Heart right ventricle (tissue), 16 donors: ENCODE measurements around the gene TUBA3C. TPM values are rescaled to one million over a fixed set of nuclear protein-coding genes. Genes with fewer than 3 reads are reported as not detected.

Experiments used
- ATAC-seq, 8 donors: fragments of 200-7000 bp; cut with Tn5 transposase; one replicate each; pipeline ENCODE4 v1.9.1; 2020; ENCODE audit warnings: mild to moderate bottlenecking in 8 of 8, moderate library complexity in 8 of 8, moderate number of reproducible peaks in 1 of 8
- DNase-seq, 2 donors: peaks; one replicate each; pipeline ENCODE4 v3.0.0-alpha.2; 2020
- H3K27ac ChIP-seq, 10 donors: fragments of 200-600 bp; sonication (generic) in 2 of 10; one replicate each; pipeline versions ENCODE4 v1.5.0 to v1.8.0; 2020 to 2022; ENCODE audit warnings: mild to moderate bottlenecking in 3 of 10
- H3K27me3 ChIP-seq, 7 donors: fragments of 200-600 bp; one replicate each; pipeline ENCODE4 v1.8.0; 2021 to 2022; ENCODE audit warnings: mild to moderate bottlenecking in 2 of 7
- H3K36me3 ChIP-seq, 9 donors: fragments of 200-600 bp; sonication (generic) in 1 of 9; one replicate each; pipeline versions ENCODE4 v1.5.0 to v1.8.0; 2020 to 2022; ENCODE audit warnings: mild to moderate bottlenecking in 2 of 9
- H3K4me1 ChIP-seq, 9 donors: fragments of 200-600 bp; sonication (generic) in 1 of 9; one replicate each; pipeline versions ENCODE4 v1.5.0 to v1.8.0; 2020 to 2022; ENCODE audit warnings: mild to moderate bottlenecking in 4 of 9
- H3K4me3 ChIP-seq, 10 donors: fragments of 200-600 bp; sonication (generic) in 2 of 10; one replicate each; pipeline versions ENCODE4 v1.5.0 to v1.8.0; 2020 to 2022; ENCODE audit warnings: mild to moderate bottlenecking in 7 of 10, moderate library complexity in 2 of 10
- H3K9me3 ChIP-seq, 11 donors: fragments of 200-600 bp in 10 of 11; sonication (generic) in 2 of 11; one replicate each; pipeline versions ENCODE4 v1.5.0 to v1.8.0; 2013 to 2022; ENCODE audit warnings: mild to moderate bottlenecking in 2 of 11, control low read depth in 1 of 11, moderate library complexity in 1 of 11
- WGBS, 2 donors: extraction: QIAGEN DNeasy Blood & Tissue Kit; methylation state at CpG; one replicate each; pipeline ENCODE4 v1.1.7; 2013; ENCODE audit warnings: inconsistent platforms in 1 of 2; 5-methylcytosine and 5-hydroxymethylcytosine counted together
- intact Hi-C, 10 donors: fragments of 100-400 bp; cut with DNase I; formaldehyde crosslinking; loops; one replicate each; pipeline versions ENCODE4 v1.11.1 to v1.14.2; 2022
- polyA plus RNA-seq, 2 donors: library from polyadenylated mRNA; stranded (reverse); fragments of 200-250 nt; gene quantifications; one replicate each; pipeline ENCODE4 v1.2.3, GENCODE V29; 2013
- total RNA-seq, 10 donors: library from RNA; stranded (reverse); fragmentation: NEBNext Ultra II Directional in 3 of 10; extraction: Animal tissue kit (Norgen Biotek cat#: 25700) in 3 of 10; gene quantifications; one replicate each; pipeline versions ENCODE4 v1.2.1 to v1.2.4, GENCODE V29; 2021 to 2023
- TF ChIP-seq, protein P1 (sequence below), 9 donors: fragments of 200-600 bp; sonication (generic) in 2 of 9; IDR thresholded peaks; one replicate each; pipeline versions ENCODE4 v1.5.0 to v1.8.0; 2021 to 2022; ENCODE audit warnings: antibody characterized with exemption in 9 of 9, mild to moderate bottlenecking in 5 of 9, moderate library complexity in 1 of 9
- donor health status: Arrhythmogenic right ventricular cardiomyopathy.
- donor health status: ischemic (EF 13 %, LVEDD 7.1; RV severe dilation, severe dysfunction).
- donor health status: healthy with polysubstance abuse.
- donor health status: DM: no; HTN: yes; CAD: no.
- donor health status: DM: no; HTN: no; CAD: no.
- donor health status: ischemic (EF 25% LVEDD 6.9; RV normal size, moderate dysfunction).
- donor health status: ischemic (EF 25% LVEDD 5.7; RV mildly dilated, moderate dysfunction).
- donor health status: healthy.
- donor health status: DM: yes; HTN: yes; CAD: no.
- donor health status: Ischemic cardiomyopathy.
- donor health status: ischemic (EF 35%, LVEDD 5.7; RV mildly dilated, moderate dysfunction).
- donor health status: nonischemic (EF 11% LVEDD 7.7; RV severe dilation, severe dysfunction).
- donor health status: DM: yes; HTN: yes; CAD: no.
- donor health status: PGD.
- donor health status: ischemic (EF 29% LVEDD 5.4; RV normal size, mild dysfunction).
- donor health status: nonischemic (EF 23%, LVEDD 6.1; RV moderate dilation, normal function).

Gene TUBA3C
- total and polyA plus RNA-seq, 12 donors, result 0.06 to 0.20 TPM; not detected in 10

DNA sequence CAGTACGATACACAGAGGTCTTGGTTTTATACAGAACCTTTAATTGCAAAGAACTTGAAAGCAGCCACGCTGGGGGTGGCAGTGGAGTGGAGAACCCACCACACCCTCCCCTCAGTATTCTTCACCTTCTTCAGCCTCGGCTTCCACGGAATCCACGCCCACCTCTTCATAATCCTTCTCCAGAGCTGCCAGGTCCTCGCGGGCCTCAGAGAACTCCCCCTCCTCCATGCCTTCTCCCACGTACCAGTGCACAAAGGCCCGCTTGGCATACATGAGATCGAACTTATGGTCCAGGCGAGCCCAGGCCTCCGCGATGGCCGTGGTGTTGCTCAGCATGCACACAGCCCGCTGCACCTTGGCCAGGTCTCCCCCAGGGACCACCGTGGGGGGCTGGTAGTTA, 7.9 kb downstream of the TUBA3C start:
- Histone ChIP-seq H3K9me3 (peaks cover 0 to 17% (median 0%) of the 10 kb centered on the region in 11 donors), H3K27ac (no peak overlapping the region), H3K27me3 (peaks cover 0 to 5% (median 0%) of the 10 kb centered on the region in 7 donors), H3K4me3 (no peak overlapping the region), H3K36me3 (no peaks in the 10 kb centered on the region), H3K4me1 (no peaks in the 10 kb centered on the region)
- no peak for DNase-seq
- ATAC-seq, result no peak
- TF ChIP-seq, protein P1, sequence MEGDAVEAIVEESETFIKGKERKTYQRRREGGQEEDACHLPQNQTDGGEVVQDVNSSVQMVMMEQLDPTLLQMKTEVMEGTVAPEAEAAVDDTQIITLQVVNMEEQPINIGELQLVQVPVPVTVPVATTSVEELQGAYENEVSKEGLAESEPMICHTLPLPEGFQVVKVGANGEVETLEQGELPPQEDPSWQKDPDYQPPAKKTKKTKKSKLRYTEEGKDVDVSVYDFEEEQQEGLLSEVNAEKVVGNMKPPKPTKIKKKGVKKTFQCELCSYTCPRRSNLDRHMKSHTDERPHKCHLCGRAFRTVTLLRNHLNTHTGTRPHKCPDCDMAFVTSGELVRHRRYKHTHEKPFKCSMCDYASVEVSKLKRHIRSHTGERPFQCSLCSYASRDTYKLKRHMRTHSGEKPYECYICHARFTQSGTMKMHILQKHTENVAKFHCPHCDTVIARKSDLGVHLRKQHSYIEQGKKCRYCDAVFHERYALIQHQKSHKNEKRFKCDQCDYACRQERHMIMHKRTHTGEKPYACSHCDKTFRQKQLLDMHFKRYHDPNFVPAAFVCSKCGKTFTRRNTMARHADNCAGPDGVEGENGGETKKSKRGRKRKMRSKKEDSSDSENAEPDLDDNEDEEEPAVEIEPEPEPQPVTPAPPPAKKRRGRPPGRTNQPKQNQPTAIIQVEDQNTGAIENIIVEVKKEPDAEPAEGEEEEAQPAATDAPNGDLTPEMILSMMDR (IDR thresholded peaks at IDR 0.05), result no peak
- WGBS, 2 donors, result 76% methylated on average over 16 of the region's 16 CpGs
- intact Hi-C loops, result no loop called here

DNA sequence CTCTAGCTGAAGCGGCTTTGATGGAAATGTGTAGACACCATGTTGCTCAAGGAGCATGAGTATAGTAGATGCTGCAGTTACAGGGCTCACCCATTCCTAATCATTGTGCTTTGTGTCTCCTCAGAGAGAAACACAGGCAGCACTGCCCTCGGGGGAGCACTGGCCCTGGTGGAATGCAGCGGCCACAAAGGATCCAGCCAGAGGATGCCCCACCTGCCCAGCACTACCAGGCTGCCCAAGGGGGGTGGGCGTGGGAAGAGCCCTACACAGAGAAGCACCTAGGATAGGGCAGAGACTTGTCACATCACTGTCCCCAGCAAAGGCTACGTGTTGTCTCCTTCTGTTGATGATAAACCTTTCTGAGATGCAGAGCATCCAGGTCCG, 9.0 kb downstream of the TUBA3C start:
- ATAC-seq (no peak), DNase-seq (no peak)
- TF ChIP-seq, protein P1 (IDR thresholded peaks at IDR 0.05), result no peak
- H3K36me3 ChIP-seq, result no peaks in the 10 kb centered on the region
- WGBS, 2 donors, result 62 to 65% methylated on average over 6 of the region's 6 CpGs
- peaks cover 0 to 17% (median 0%) of the 10 kb centered on the region in 11 donors for H3K9me3 ChIP-seq
- H3K27me3 ChIP-seq, result peaks cover 0 to 5% (median 0%) of the 10 kb centered on the region in 7 donors
- intact Hi-C loops, result no loop called here
- no peak overlapping the region for H3K4me3 ChIP-seq
- no peak overlapping the region for H3K27ac ChIP-seq
- H3K4me1 ChIP-seq, result no peaks in the 10 kb centered on the region

DNA sequence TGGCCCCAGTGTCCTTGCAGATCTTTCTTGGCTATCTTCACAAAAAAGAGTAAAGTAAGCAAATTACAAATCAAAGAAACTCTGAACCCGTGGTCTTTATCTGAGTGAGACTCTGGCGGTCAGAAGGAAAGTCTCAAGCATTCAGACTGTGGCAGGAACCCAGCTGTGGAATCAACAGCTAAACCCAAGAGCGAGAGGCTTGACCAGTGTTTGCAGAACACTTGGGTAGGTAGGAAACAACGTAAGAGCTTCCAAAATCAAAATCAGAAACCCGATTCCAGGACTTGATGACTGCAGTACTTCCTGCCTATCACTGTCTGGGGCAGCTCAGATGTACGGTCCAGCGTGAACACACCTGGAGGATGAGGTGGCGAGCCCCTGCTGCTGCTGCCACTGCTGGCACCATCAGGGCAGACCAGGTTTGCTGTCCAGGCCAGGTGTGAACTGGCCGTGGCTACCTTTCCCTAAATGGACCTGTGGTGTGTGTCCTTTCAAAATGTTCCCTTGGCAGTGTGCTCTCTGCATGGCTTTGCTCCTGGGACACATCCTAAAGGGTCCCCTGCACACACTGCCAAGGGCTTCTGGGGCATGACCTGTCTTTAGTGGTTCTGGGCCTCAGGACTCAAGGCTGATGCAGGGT, 9.5 kb downstream of the TUBA3C start:
- Histone ChIP-seq H3K4me1 (no peaks in the 10 kb centered on the region), H3K4me3 (no peak overlapping the region), H3K9me3 (peaks cover 0 to 15% (median 0%) of the 10 kb centered on the region in 11 donors), H3K36me3 (no peaks in the 10 kb centered on the region), H3K27me3 (peaks cover 0 to 5% (median 0%) of the 10 kb centered on the region in 7 donors), H3K27ac (no peak overlapping the region)
- intact Hi-C loops, result no loop called here
- ATAC-seq (no peak), DNase-seq (no peak)
- TF ChIP-seq, protein P1 (IDR thresholded peaks at IDR 0.05), result no peak
- 54 to 65% methylated on average over 9 of the region's 9 CpGs for WGBS, 2 donors

DNA sequence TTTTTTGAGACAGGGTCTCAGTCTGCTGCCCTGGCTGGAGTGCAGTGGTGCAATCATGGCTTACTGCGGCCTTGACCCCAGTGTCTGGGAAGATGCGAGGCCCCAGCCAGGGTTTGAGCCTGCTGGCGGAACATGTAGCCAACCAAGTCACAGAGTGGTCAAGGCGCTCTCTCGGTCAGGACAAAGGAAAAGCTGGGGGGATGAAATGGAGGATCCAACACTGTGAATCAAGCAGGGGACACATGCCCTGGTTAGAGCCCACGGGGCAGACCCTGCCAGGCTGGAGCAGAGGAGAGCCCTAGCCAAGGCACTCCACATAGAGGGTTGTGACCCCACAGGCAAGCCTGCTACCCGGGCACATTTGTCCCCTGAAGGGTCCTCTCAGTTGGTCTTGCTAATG, 10.1 kb downstream of the TUBA3C start:
- Histone ChIP-seq H3K4me1 (no peaks in the 10 kb centered on the region), H3K4me3 (no peak overlapping the region), H3K27me3 (peaks cover 0 to 7% (median 0%) of the 10 kb centered on the region in 7 donors), H3K36me3 (no peaks in the 10 kb centered on the region), H3K27ac (no peak overlapping the region), H3K9me3 (peaks cover 0 to 9% (median 0%) of the 10 kb centered on the region in 11 donors)
- TF ChIP-seq, protein P1 (IDR thresholded peaks at IDR 0.05), result no peak
- DNase-seq (no peak), ATAC-seq (no peak)
- WGBS, 2 donors, result 78 to 82% methylated on average over 7 of the region's 7 CpGs
- intact Hi-C loops, result no loop called here
